Smooth muscle cell of trachea (primary cell): ENCODE measurements around the gene KIF2A. TPM values are rescaled to one million over a fixed set of nuclear protein-coding genes. Genes with fewer than 3 reads are reported as not detected.

Source experiments
- total RNA-seq: library from RNA; depleted of rRNA; stranded (reverse); fragments of >200 nt; gene quantifications from 2 replicates; pipeline ENCODE4 v1.2.1, GENCODE V29; 2014

The KIF2A gene
- 55.9 and 71.3 TPM in 2 replicates for total RNA-seq

GRCh38 chr5:62305715-62306322, at the start of gene KIF2A:
Gene KIF2A, plus strand, starts transcription at chr5:62306206. Its CDS starts 267 bp downstream, at chr5:62306473.

DNA sequence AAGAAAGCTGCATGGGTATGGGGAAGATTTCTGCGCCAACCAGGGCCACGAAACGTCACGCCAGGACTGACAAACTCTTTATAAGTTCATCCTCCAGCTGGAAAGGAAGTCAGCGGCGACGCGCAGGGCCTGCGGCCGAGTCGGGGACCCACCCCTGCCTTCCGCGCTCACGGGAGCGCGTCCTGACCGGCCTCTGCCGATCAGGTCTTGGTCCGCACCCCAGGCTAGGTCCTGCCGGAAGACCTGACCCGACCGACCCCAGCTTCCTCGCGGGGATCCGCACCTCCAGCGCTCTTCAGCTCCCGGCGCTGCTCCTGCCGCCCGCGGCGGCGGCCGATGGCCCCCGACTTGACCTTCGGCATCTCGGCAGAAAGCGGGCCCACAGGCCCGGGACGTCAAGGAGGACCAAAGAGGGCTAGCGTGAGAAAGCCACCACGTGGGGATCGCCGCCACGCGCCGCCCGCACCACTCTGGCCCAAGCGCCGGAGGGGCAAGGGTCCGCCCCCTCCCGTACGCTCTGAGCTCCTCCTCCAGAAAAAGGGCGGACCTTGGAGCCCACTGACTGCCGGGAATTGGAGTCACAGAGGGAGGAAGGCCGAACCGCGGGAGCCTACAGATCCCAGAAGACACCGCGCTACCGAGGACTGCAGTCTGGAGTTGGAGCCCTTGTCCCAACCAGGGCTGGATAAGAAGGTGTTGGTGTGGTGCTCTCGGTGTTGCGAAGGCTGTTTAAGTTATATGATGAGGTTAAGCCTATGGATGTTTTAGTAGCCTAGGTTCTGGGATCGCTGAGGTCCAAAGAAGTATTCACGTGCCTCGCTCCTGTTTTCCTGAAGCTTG, 97.6 kb downstream of the KIF2A start, which contains the start of gene DIMT1:
Gene DIMT1 (minus strand): TSS at position 495 of the 840 bp plus-strand sequence. CDS start 133 bp downstream, at position 362.

DNA sequence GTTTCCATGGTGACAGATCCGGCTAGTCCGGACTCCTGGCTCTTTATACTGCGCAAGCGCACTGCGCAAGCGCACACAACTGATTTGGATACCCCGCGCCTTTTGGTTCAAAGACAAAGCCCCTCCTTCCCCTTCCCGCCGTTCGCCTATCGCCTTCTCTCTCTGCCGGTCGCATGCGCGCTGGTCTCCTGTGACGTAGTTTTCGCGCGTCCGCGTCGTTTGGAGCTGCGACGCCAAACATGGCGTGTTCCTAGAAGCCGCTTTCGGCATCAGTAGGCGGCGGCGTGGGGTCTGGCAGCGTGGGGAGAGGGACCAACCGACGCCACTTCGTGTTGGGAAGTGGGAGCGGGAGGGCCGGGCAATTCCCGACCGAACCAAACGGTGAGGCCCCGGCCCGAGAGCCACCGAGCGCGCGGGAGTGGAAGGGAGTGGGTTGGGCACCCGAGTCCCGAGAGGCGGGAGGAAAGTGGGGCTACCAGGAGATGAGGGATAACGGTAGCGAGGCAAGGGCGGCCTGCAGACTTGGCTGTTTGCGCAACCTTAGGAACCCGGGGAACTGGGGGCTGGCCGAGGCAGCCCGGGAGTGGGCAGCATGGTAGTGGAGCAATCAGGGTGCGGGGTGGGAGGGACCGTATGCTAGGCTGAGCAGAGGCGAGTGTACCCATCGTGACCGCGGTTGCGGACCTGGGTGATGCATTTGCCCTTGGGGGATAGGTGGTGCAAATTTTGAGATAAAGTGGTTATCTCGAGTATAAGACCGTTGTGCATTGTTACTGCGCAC, 106.7 kb downstream of the KIF2A start, which contains the start of gene IPO11:
Gene IPO11 (plus strand): TSS at position 215 of the 781 bp plus-strand sequence. CDS start 24,517 bp downstream, outside the sequence.

Other genes starting within 250 kb of the KIF2A start
- 26.3 and 27.5 TPM in 2 replicates for gene DIMT1, start 97.7 kb downstream of the KIF2A start, total RNA-seq
- 26.6 and 38.0 TPM in 2 replicates for gene IPO11, start 106.6 kb downstream of the KIF2A start, total RNA-seq